SK-N-SH treated with all-trans-retinoic acid at 6 μM for 48 hours (cell line): ENCODE measurements around the gene RIPOR3.

Experiments used
- ISL1 ChIP-seq: fragments of 250-450 bp; sonication (Bioruptor Pico); IDR thresholded peaks from 2 replicates; pipeline ENCODE4 v2.1.2; 2022; ENCODE audit warnings: mild to moderate bottlenecking, moderate library complexity
- RARB ChIP-seq: fragments of 250-450 bp; sonication (Bioruptor Pico); IDR thresholded peaks from 2 replicates; pipeline ENCODE4 v1.8.0; 2021; ENCODE audit warnings: mild to moderate bottlenecking, moderate library complexity

DNA sequence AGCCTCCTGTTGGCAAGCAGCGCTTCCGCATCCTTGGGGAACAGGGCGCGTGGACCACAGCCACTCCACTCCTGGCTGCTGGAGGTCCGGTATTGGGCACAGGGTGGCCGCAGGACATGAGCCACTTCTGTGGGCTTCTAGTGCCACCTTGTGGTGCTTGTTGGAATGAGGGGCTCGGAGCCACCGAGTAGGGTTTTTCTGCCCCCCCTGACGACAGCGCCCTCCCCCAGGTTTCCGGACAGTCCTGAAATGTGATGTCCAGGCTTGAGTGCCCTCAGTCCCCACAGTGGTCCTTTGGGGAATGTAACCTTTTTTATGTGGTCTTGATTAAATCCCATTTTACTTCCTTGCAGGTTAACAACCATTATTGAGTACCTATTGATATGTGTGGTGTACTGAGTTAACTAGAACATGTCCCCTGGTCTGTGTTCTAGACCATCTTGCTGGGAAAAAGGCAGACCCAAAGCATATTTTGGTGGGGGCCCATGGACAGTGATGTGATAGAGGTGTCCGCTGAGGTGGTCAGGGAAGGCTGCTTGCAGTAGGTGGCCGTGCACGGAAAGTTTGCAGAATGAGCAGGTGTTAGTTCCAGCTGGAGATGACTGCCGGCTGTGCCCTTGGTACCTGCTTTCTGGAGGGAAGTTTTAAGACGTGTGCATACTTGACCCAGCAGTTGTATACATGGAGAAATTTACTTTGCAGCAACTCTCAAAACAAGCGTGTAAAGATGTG, 111.2 kb downstream of the RIPOR3 start:
- TF ChIP-seq RARB (CRISPR knock-in tag) (no peak), ISL1 (no peak)
